KMS-11 (cell line): ENCODE results near the gene ADAMTS20.

ENCODE experiments used
- H2AFZ ChIP-seq: fragments of 200-600 bp; sonication (generic); 2 replicates; pipeline ENCODE4 v1.6.1; 2016; ENCODE audit warnings: antibody characterized with exemption, mixed run types, low read depth
- H3K27ac ChIP-seq: fragments of 200-600 bp; sonication (generic); 2 replicates; pipeline ENCODE4 v1.6.1; 2016; ENCODE audit warnings: mild to moderate bottlenecking, mixed run types
- H3K27me3 ChIP-seq: fragments of 200-600 bp; sonication (generic); 2 replicates; pipeline ENCODE4 v1.6.1; 2017; ENCODE audit warnings: mild to moderate bottlenecking, low read depth, mixed run types, moderate library complexity; ENCODE audit not compliant: insufficient read depth
- H3K36me3 ChIP-seq: fragments of 200-600 bp; sonication (generic); 2 replicates; pipeline ENCODE4 v1.6.1; 2017; ENCODE audit warnings: mild to moderate bottlenecking, mixed run types; ENCODE audit not compliant: insufficient read depth
- H3K4me1 ChIP-seq: fragments of 200-600 bp; sonication (generic); 2 replicates; pipeline ENCODE4 v1.6.1; 2016; ENCODE audit warnings: mild to moderate bottlenecking, low read depth, mixed run types; ENCODE audit not compliant: poor library complexity, severe bottlenecking
- H3K4me2 ChIP-seq: fragments of 200-600 bp; sonication (generic); 2 replicates; pipeline ENCODE4 v1.7.0; 2016; ENCODE audit warnings: mild to moderate bottlenecking, mixed run types
- H3K4me3 ChIP-seq: fragments of 200-600 bp; sonication (generic); IDR thresholded peaks from 2 replicates; pipeline ENCODE4 v1.6.1; 2017; ENCODE audit warnings: low read depth, low read length, mixed read lengths; ENCODE audit not compliant: insufficient read depth
- H3K79me2 ChIP-seq: fragments of 200-600 bp; sonication (generic); 2 replicates; pipeline ENCODE4 v1.6.1; 2016; ENCODE audit warnings: low read depth, mixed run types; ENCODE audit not compliant: insufficient read depth
- H3K9ac ChIP-seq: fragments of 200-600 bp; sonication (generic); 2 replicates; pipeline ENCODE4 v1.6.1; 2016; ENCODE audit warnings: mild to moderate bottlenecking, mixed run types
- H4K20me1 ChIP-seq: fragments of 200-600 bp; sonication (generic); 2 replicates; pipeline ENCODE4 v1.6.1; 2016; ENCODE audit warnings: mild to moderate bottlenecking, mixed run types; ENCODE audit not compliant: insufficient read depth
- CTCF ChIP-seq: fragments of 200-600 bp; sonication (generic); conservative IDR thresholded peaks from 2 replicates; pipeline ENCODE4 v1.6.1; 2017; ENCODE audit warnings: low read depth, mild to moderate bottlenecking, antibody characterized with exemption, low read length, moderate library complexity, mixed read lengths

Gene ADAMTS20

DNA sequence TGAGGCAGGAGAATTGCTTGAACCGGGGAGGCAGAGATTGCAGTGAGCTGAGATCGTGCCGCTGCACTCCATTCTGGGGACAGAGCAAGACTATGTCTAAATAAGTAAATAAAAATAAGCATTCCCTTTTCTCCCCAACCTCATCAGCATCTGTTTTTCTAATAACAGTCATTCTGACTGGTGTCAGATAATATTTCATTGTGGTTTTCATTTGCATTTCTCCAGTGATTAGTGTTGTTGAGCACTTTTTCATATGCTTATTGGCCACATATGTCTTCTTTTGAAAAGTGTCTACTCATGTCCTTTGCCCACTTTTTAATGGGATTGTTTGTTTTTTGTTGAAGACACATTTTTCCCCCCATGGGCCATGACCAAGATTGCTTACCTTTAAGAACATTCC is 243.2 kb downstream of the ADAMTS20 start:
- Histone ChIP-seq H3K36me3 (no peaks in the 10 kb centered on the region), H3K79me2 (no peaks in the 10 kb centered on the region), H4K20me1 (no peaks in the 10 kb centered on the region), H3K27me3 (no peaks in the 10 kb centered on the region), H2AFZ (no peak overlapping the region), H3K4me2 (no peak overlapping the region), H3K4me1 (no peaks in the 10 kb centered on the region), H3K27ac (no peak overlapping the region), H3K4me3 (no peak overlapping the region), H3K9ac (no peak overlapping the region)
- no peak for TF ChIP-seq CTCF

DNA sequence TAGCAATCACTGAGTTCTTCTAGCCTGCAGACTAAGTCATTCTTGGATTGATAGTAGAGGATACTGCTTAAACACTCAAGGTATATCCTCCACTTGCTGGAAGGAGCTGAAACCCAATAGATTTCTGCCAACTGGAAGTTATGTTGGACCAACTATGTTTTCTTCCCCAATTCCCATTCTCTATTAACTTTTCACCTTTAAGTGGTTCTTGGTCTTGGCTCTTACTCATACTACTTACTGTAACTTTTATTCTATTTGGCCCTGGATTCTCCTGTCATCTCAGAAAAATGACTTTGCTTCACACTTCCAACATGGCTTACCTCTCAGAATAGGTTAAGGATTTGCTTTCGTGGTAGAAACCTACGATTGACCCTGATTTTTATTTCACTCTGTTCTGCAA is 244.9 kb downstream of the ADAMTS20 start:
- Histone ChIP-seq H2AFZ (no peak overlapping the region), H4K20me1 (no peaks in the 10 kb centered on the region), H3K4me2 (no peak overlapping the region), H3K79me2 (no peaks in the 10 kb centered on the region), H3K4me3 (no peak overlapping the region), H3K9ac (no peak overlapping the region), H3K4me1 (no peaks in the 10 kb centered on the region), H3K36me3 (no peaks in the 10 kb centered on the region), H3K27ac (no peak overlapping the region), H3K27me3 (no peaks in the 10 kb centered on the region)
- TF ChIP-seq CTCF: no peak

- Histone ChIP-seq H3K27me3 (no peaks in the 10 kb centered on the region), H3K36me3 (no peaks in the 10 kb centered on the region), H3K79me2 (no peaks in the 10 kb centered on the region), H3K27ac (no peak overlapping the region), H3K9ac (no peak overlapping the region), H3K4me1 (no peaks in the 10 kb centered on the region), H3K4me2 (no peak overlapping the region), H4K20me1 (no peaks in the 10 kb centered on the region), H3K4me3 (no peak overlapping the region), H2AFZ (no peak overlapping the region)
- no peak for TF ChIP-seq CTCF
Measured at GRCh38 chr12:43306066-43306465, 245.9 kb downstream of the ADAMTS20 start.

DNA sequence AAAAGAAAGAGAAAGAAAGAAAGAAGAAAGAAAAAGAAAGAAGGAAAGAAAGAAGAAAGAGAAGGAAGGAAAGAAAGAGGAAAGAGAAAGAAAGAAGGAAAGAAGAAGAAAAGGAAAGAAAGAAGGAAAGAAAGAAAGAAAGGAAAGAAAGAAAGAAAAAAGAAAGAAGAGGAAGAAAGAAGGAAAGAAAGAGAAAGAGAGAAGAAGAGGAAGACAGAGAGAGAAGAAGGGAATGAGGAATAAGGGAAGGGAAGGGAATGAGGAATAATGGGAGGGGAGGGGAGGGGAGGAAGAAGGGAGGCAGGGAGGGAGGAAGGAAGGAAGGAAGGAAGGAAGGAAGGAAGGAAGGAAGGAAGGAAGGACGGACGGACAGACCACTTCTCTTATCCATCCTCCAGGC is 246.9 kb downstream of the ADAMTS20 start:
- H3K4me3 ChIP-seq: no peak overlapping the region
- H3K9ac ChIP-seq: no peak overlapping the region
- H2AFZ ChIP-seq: no peak overlapping the region
- no peaks in the 10 kb centered on the region for H3K27me3 ChIP-seq
- H3K4me1 ChIP-seq: no peaks in the 10 kb centered on the region
- H4K20me1 ChIP-seq: no peaks in the 10 kb centered on the region
- H3K27ac ChIP-seq: no peak overlapping the region
- no peak overlapping the region for H3K4me2 ChIP-seq
- no peaks in the 10 kb centered on the region for H3K36me3 ChIP-seq
- no peaks in the 10 kb centered on the region for H3K79me2 ChIP-seq
- TF ChIP-seq CTCF: no peak
